ENCODE data around the gene FRK.

GRCh38 chr6:115891111-115891669, 169.5 kb downstream of the FRK start:
- TF ChIP-seq CTCF (IDR thresholded peaks at IDR 0.05) (no peak), POLR2A (IDR thresholded peaks at IDR 0.05) (no peak)

Data from sigmoid colon (tissue), 3 donors.